Astrocyte of the cerebellum (primary cell): ENCODE results near the gene TENM3.

Experiments used
- DNase-seq: peaks from one replicate; pipeline ENCODE4 v3.0.0-alpha.2; 2011; ENCODE audit warnings: low read depth
- H3K4me3 ChIP-seq: 2 replicates; pipeline ENCODE4 v1.5.1; 2011; ENCODE audit warnings: mild to moderate bottlenecking, low read depth, low read length, moderate library complexity
- in situ Hi-C: cut with HindIII; loops from 2 replicates; pipeline ENCODE4 v1.10.0; 2017; ENCODE audit warnings: low sequenced_read_pairs
- TF ChIP-seq, protein P1 (sequence below): IDR thresholded peaks from 2 replicates; pipeline ENCODE4 v1.5.1; 2012; ENCODE audit warnings: low read length, low read depth, moderate library complexity, mild to moderate bottlenecking; ENCODE audit errors: missing control alignments

The TENM3 gene

DNA sequence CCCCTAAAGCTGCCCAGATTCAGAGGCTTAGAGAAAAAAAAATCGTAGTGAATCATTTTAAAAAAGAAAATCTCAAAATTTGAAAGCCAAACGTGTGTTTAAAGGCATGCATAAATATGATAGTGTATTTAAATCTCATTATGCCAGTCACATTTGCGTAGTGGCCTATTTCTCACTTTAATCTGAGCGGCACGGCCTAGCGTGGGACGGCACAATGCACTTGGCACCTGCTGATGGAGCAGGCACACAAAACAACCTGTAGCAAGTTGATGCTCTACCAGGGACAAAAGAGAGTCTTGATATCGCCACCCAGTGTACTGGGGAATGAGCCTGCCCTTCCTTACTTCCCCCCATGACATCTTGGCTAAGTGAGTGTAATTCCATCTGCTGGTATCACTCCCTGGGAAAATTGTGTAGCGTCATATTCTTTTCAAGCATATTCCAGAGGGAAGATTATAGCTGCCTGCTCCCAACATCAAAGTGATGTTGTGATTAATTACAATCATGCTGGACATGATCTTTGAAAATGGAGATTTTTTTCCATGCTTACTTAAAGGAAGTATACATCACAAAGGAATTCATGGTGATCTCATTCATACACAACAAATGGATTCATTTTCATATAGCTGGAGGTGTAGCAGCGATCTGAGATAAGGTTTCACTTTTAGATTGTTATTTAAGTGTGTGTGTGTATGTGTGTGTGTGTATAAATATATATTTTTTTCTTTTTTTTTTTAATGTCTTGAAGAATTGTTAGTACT is 535.2 kb downstream of the TENM3 start:
- no peak for DNase-seq
- in situ Hi-C loops = no loop called here
- no peak overlapping the region for H3K4me3 ChIP-seq
- TF ChIP-seq, protein P1, sequence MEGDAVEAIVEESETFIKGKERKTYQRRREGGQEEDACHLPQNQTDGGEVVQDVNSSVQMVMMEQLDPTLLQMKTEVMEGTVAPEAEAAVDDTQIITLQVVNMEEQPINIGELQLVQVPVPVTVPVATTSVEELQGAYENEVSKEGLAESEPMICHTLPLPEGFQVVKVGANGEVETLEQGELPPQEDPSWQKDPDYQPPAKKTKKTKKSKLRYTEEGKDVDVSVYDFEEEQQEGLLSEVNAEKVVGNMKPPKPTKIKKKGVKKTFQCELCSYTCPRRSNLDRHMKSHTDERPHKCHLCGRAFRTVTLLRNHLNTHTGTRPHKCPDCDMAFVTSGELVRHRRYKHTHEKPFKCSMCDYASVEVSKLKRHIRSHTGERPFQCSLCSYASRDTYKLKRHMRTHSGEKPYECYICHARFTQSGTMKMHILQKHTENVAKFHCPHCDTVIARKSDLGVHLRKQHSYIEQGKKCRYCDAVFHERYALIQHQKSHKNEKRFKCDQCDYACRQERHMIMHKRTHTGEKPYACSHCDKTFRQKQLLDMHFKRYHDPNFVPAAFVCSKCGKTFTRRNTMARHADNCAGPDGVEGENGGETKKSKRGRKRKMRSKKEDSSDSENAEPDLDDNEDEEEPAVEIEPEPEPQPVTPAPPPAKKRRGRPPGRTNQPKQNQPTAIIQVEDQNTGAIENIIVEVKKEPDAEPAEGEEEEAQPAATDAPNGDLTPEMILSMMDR = no peak

DNA sequence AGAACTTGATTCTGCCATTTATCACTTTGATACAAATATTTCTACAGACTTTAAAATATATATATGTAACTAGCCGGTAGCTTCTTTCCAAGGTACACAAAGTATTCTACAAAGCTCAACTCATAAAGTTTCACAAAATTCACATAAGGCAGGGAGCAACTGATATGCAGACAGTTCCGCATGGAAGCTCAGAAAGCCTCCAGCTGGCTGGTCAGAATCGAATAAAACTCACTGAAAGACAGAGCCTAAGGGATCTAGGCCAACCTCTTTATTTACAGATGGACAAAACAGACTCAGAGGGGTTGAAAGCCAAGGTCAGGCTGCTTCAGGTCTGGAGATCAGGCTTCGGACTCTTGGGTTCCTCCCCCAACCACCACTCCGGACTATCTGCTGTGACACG is 543.8 kb downstream of the TENM3 start:
- TF ChIP-seq, protein P1 = no peak
- DNase-seq = no peak
- H3K4me3 ChIP-seq = no peak overlapping the region
- in situ Hi-C loops = no loop called here

DNA sequence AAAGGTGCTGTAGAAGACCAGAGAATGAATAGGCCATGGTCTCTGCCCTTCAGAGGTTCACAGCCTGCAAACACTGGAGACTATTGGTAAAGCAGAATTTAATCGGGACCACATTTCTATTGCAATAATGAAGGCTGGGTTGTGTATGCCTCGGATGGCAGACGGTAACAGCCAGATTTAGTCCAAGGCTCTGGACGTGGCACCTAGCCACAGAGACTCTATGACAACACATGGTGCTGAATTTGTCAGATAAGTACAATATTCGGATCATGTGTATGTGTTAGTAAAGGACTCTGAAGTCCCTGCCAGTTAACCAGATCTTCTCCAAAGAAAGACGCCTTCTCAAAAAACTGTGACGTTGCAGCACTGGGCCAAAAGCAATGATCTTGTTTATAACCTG is 545.0 kb downstream of the TENM3 start:
- TF ChIP-seq, protein P1 = no peak
- in situ Hi-C loops = no loop called here

DNA sequence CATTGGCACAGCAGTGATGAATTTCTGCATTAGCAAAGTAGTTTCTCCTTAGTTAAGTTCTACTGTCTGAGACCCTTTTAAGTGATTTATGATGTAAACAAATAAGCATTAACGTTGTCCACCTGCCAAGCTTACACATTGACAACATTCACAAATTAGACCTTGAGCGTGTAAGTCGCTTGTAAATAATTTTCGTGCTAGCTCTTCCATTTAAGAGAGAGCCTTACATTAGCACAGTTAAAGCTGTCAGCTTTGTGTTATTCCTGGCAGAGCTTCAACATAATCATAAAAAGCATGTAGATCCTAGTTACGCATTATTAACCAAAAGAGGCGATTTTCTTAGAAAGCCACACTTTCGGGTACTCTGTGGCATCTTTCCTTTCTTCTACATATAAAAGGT is 546.3 kb downstream of the TENM3 start:
- no peak for DNase-seq
- no peak overlapping the region for H3K4me3 ChIP-seq
- TF ChIP-seq, protein P1 = no peak
- in situ Hi-C loops = no loop called here

More for the DNA sequence above, 545.0 kb downstream of the TENM3 start:
- no peak for DNase-seq
- H3K4me3 ChIP-seq = no peak overlapping the region

DNA sequence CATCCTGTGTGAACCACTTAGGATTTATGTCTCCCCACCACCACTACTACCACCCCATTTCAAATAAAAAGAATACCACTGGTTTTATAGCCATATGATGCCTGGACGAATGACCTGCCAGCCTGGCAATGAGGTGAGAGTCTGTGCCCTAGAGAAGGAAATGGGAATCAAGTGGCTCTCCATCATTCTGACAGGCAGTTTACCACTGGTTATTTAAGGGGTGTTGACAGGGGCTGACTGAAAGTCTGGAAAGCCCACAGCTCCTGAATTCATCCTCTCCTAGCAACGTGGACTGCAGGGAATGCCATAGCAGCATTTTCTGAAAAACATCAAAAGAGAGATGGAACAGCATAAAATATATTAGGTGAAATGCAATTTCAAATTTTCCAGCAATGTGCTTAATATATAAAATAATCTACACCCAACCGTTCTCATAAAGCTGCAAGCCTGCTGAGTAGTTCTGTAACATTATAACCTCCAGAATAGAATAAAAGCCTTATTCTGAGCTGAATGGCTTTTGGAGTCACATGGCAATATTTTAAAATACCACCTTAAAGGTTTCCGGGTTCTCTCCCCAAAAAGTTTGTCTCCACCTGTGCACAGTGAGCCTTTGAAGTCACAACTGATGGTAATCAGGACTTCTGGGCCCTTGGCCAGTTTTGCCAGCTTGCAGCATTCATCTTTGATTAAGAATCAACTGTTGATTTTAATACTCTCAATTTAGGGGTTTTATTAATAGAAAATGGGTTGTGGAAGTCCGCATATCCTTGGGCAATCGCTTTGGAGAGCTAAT is 552.4 kb downstream of the TENM3 start:
- H3K4me3 ChIP-seq = no peak overlapping the region
- DNase-seq = no peak
- TF ChIP-seq, protein P1 = no peak
- in situ Hi-C loops = no loop called here

DNA sequence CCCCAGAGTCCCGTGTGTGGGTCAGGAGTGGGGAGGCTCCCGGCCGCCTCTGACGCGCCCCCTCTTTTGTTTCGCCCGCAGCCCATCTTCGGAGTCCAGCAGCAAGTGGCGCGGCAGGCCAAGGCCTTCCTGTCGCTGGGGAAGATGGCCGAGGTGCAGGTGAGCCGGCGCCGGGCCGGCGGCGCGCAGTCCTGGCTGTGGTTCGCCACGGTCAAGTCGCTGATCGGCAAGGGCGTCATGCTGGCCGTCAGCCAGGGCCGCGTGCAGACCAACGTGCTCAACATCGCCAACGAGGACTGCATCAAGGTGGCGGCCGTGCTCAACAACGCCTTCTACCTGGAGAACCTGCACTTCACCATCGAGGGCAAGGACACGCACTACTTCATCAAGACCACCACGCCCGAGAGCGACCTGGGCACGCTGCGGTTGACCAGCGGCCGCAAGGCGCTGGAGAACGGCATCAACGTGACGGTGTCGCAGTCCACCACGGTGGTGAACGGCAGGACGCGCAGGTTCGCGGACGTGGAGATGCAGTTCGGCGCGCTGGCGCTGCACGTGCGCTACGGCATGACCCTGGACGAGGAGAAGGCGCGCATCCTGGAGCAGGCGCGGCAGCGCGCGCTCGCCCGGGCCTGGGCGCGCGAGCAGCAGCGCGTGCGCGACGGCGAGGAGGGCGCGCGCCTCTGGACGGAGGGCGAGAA is 556.5 kb downstream of the TENM3 start:
- DNase-seq = no peak
- in situ Hi-C loops = no loop called here
- H3K4me3 ChIP-seq = no peak overlapping the region
- TF ChIP-seq, protein P1 = no peak
